SK-MEL-5 (cell line): Measurements from ENCODE around the gene CHST15. TPM values are rescaled to one million over a fixed set of nuclear protein-coding genes. Genes with fewer than 3 reads are reported as not detected.
"Not testable (repeated sequence)": the region's sequence is repeated elsewhere in the genome, so short reads cannot be mapped to it uniquely, and the experiment has no call there.

Source experiments
- DNase-seq: peaks from one replicate; pipeline ENCODE4 v3.0.0-alpha.2; 2016; ENCODE audit warnings: low read depth, low spot score
- in situ Hi-C: cut with HindIII; loops from 2 replicates; pipeline ENCODE4 v1.10.0; 2016; ENCODE audit warnings: low sequenced_read_pairs, high pct_unique_total_duplicates, low pct_unique_long_range_greater_than_20kb
- total RNA-seq: library from RNA; depleted of rRNA; stranded (reverse); fragments of >200 nt; shearing (Covaris generic); gene quantifications from 2 replicates; pipeline ENCODE4 v1.2.3, GENCODE V29; 2014

CHST15 gene
- total RNA-seq, 1 experiment from 2014 or later: not detected

GRCh38 chr10:124043310-124044142 is 49.9 kb downstream of the CHST15 start:
- DNase-seq: no peak

GRCh38 chr10:124042656-124043309 is 50.6 kb downstream of the CHST15 start:
- no peak for DNase-seq
- in situ Hi-C loops: no loop called here

More at GRCh38 chr10:124043310-124044142, 49.9 kb downstream of the CHST15 start:
- in situ Hi-C loops: no loop called here

DNA sequence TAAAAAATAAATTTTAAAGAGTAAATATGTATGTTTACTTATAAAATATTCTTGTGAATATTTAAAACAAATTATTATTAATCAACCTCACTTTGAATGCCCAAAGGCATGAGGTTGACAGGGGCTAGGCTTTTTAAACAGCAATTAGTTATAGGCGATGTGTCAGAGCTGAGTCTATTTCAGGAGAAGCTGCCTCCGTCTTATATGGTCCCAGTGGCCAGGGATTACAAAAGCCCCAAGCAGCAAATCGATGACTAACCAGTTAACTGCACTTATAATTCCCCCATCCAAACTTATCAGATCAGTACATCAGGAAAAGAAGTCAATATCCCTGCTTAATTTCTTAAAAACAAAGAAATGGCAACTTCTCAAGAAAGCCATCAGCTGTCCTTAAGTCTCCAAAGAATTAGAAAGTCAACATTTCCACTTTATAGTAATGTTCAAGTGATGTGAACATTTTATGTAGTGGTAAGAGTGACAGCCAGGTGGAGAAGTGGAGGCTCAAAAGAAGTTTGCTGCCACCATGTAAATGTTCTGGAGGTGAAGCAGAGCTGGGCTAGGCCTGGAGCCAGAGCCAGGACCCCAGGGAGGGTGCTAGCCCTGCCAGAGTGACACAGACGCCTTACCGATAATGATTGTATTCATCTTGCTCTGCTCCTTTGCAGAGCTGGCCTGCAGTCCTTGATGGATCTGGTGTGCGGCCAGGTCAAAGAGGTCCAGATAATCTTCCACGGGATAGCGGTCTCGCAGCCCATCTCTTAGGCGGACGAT is 51.5 kb downstream of the CHST15 start:
- in situ Hi-C loops: no loop called here
- DNase-seq: no peak

DNA sequence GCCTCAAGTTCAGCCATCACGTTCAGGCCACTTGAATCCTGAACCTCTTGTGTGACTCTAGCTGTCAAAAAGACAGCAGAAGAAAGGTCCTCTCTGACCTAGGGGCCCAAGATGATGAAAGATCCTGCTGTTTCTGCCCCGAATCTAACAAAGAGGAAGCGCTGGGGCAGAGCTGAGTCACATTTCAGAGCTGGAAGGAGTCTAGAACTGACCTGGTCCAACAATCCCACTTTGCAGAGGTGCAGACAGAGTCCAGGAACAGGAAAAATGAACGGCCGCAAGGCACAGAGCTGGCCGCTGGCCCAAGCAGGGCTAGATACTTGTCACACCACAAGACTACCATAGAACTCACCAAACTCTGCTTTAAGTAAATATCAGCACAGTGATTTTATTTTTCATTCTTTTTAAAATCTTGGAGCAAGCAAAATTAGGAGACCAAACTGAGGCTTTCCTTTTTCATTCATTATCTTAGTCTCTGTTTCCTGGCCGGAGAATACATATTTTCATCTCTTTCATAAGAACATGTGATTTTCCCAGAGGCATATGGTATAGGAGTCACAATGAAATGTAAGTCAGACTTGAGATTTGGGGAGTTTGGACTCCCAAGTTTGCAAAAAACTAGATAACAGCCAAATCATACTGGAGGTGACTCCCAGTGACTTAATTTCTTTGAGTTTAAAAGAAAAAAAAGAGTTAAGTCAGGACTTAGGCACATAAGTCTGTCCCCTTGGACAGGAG is 52.8 kb downstream of the CHST15 start:
- DNase-seq: no peak
- in situ Hi-C loops: no loop called here

DNA sequence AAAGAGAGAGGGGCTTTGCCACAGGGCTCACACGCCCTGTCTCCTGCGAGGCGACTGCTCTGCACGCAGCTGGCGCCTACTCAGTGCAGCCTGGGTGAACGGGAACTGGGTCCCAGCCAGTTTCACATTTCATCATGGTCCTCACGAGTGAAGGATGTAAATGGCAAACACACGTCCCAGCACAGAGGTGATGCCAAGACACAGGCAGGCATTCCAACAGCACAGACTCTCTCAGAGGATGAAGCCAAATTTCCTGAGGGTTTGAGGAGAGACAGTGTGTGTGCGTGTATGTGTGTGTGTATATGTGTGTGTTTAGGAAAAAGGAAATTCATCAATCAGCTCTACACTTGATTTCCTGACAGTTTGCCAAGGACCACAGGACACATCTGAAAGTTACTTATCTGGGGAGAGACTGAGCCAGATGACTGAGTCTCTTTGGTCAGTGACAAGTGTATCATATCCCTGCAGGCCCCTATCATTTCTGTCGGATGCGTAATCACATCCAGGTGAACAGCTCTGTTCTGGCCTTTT is 53.9 kb downstream of the CHST15 start:
- in situ Hi-C loops: no loop called here

DNA sequence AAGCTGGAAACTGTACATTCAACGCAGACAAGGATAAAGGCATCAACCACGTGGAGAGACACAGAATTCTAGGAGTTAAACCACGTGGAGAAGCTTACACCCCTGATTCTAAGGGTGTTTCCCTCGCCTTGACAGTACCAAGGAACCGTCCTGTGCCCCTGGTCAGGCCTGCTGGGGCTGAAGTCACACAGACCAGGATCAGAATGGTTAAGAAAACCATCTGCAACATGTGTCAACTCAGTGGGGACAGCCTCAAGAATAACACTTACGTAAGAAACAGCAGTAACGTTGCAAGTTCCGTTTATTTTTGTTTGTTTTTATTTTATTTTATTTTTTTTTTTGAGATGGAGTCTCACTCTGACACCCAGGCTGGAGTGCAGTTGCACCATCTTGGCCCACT is 55.6 kb downstream of the CHST15 start:
- in situ Hi-C loops: no loop called here

More for the DNA sequence above, 53.9 kb downstream of the CHST15 start:
- no peak for DNase-seq

GRCh38 chr10:124037286-124037685 is 56.1 kb downstream of the CHST15 start:
- DNase-seq: no peak

More for the DNA sequence above, 55.6 kb downstream of the CHST15 start:
- no peak for DNase-seq

GRCh38 chr10:124036746-124037145 is 56.7 kb downstream of the CHST15 start:
- no peak for DNase-seq
- in situ Hi-C loops: no loop called here

More at GRCh38 chr10:124037286-124037685, 56.1 kb downstream of the CHST15 start:
- in situ Hi-C loops: no loop called here

DNA sequence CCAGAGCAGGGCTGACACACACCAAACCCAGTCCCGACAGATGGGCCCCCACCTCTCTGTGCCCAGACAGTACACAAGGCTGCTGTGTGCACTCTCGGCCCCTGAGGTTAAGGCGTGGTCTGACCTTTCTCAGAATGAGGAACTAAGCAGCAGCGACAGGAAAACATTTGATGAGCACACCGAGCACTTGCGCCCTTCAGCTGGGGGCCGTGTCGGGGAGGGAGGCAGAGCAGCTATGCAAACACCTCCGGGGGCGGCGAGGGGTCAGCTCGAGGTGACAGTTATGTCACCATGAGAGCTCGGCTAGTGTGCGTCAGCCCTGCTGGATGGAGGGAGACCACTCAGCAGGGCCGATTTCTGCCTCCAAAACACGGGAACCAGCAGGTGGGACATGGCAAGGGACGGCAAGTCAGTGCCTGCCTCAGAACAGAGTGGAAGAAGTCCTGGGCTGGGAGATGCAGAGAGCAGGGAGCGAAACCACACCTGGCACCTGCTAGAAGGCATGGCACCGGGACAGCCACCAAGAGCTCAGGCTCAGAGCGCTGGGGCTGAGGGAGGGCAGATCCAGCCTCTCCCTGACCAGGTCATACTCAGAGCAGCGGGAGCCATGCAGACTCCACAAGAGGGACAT is 57.4 kb downstream of the CHST15 start:
- in situ Hi-C loops: no loop called here

GRCh38 chr10:124035306-124035927 is 58.0 kb downstream of the CHST15 start:
- DNase-seq: no peak
- in situ Hi-C loops: no loop called here

More for the DNA sequence above, 57.4 kb downstream of the CHST15 start:
- DNase-seq: no peak

DNA sequence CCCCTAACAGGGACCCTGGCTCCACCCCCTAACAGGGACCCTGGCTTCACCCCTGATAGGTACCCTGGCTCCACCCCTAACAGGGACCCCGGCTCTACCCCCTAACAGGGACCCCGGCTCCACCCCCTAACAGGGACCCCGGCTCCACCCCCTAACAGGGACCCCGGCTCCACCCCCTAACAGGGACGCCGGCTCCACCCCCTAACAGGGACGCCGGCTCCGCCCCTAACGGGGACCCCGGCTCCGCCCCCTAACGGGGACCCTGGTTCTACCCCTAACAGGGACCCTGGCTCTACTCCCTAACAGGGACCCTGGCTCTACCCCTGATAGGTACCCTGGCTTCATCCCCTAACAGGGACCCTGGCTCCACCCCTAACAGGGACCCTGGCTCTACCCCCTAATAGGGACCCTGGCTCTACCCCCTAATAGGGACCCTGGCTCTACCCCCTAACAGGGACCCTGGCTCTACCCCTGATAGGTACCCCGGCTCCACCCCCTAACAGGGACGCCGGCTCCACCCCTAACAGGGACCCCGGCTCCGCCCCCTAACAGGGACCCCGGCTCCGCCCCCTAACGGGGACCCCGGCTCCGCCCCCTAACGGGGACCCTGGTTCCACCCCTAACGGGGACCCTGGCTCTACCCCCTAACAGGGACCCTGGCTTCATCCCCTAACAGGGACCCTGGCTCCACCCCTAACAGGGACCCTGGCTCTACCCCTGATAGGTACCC is 58.7 kb downstream of the CHST15 start:
- in situ Hi-C loops: not testable (repeated sequence)

DNA sequence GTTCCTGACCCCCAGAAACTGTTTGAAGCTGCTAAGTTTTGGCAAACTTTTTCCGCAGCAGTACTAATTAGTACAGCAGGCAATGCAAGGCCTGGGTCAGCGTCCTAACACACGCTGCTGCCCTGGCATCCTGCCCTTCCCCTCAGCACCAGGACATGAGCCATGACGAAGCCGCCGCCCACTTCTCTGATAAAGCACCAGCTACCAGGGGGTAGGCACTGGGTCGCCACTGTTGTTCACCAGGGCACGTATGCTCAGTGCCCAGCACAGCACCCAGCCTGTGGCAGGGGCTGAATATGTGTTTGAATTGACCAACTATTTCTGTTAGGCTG is 59.5 kb downstream of the CHST15 start:
- DNase-seq: no peak
- in situ Hi-C loops: no loop called here

More for the DNA sequence above, 58.7 kb downstream of the CHST15 start:
- DNase-seq: not testable (repeated sequence)

DNA sequence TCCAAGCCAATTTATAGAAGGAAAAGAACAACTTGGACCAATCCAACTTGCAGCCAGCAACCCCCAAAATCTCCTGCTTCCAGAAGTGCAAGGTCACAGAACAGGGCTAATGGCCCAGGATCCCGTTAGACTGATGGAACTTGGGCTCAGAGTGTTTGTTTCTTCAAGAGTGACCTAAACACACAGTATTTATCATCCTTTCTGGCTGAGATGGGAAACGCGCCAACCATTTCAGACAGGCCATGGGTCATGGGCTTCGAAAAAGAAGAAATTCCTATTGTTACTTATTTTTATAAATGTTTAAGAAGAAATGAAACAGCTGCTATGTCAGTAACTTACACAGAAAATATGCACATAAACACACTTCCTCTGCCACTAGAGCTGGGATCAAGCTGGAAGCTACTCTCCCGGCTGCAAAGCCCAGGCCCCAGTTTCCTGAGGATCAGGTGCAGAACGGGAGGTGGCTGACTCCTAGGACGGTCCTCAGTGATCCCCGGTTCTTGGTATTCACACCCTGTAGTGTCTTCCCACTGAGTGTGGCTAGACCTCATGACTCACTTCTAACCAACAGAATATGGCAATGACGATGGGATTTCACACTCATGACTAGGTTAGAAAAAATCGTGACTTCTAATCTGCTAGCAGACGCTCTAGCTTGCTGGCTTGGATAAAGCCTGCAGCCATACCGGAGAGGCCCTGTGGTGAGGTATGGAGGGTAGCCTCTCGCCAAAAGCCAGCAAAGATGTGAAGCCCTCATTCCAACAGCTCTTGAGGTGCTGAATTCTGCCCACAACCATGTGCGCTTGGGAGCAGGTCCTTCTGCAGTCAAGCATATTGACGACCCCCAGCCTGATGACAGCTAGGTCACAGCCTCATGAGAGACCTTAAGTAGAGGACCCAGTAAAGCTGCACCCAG is 60.2 kb downstream of the CHST15 start:
- DNase-seq: no peak
- in situ Hi-C loops: no loop called here

DNA sequence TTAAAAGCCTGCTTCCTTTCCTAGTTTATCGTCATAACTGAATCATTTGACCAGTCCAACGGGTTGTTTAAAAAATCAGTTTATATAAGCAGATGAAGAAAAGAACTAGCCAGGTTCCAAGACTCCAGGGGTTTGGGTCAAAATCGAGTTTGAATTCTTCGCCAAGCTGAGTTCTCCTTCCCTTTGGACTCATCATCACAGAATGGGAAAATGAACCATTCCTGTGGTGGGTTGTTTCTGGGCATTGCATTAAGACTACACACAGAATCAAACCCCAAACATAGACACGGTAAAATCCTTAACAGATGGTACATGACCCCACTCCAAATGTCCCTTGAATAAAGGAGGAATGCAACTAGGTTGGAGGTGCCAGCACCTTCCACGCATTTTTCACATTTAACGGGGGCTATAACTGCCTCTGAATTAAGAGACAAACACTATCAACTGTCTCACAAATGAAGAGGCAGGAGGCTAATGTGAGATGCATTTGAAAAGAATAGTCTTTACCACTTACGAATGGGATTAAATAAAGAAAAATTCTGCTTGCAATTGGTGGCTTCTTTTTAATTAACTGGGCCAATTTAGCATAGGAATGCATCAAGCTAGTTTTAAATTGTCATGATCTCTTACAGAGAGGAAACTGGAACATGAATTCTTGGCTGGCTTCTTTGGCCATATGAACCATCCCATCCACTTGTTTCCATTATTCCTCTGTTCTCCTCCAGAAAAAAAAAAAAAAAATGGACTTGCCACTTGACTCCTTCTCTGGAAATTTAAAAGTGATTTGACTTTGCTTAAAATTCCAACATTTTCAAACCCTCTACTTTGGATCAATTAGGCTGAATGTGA is 61.1 kb downstream of the CHST15 start:
- DNase-seq: no peak
- in situ Hi-C loops: no loop called here
